ENCODE results near the gene WHRN.
A peak's percentile ranks its signal among the peaks of the same experiment; 100 is the strongest.

WHRN gene

GRCh38 chr9:114395768-114396167 lies 109.5 kb downstream of the WHRN start:
- no peak for DNase-seq
- intact Hi-C loops (cut with DNase I) = no loop called here

GRCh38 chr9:114395334-114395617 lies 110.0 kb downstream of the WHRN start:
- intact Hi-C loops (cut with DNase I) = no loop called here
- DNase-seq = no peak

- intact Hi-C loops (cut with DNase I) = no loop called here
- DNase-seq = peak in 9 of 42 donors; percentile 24 to 62 (median 37)
Observed at GRCh38 chr9:114394523-114395333, 110.5 kb downstream of the WHRN start.

GRCh38 chr9:114392749-114393112 lies 112.5 kb downstream of the WHRN start:
- intact Hi-C loops (cut with DNase I) = no loop called here
- no peak for DNase-seq

- intact Hi-C loops (cut with DNase I) = no loop called here
- DNase-seq = no peak
Observed at GRCh38 chr9:114390952-114391351, 114.3 kb downstream of the WHRN start.

- intact Hi-C loops (cut with DNase I) = no loop called here
- no peak for DNase-seq
Observed at GRCh38 chr9:114389612-114390368, 115.5 kb downstream of the WHRN start.

GRCh38 chr9:114388764-114389375 lies 116.4 kb downstream of the WHRN start:
- intact Hi-C loops (cut with DNase I) = no loop called here
- DNase-seq = no peak

GRCh38 chr9:114388357-114388682 lies 117.0 kb downstream of the WHRN start:
- no peak for DNase-seq
- intact Hi-C loops (cut with DNase I) = no loop called here

- intact Hi-C loops (cut with DNase I) = no loop called here
- DNase-seq = peak; percentile 65 to 92 (median 82)
Observed at GRCh38 chr9:114387680-114388356, 117.5 kb downstream of the WHRN start, which contains the start of gene AKNA. TSS of gene AKNA (minus strand) at chr9:114387982. CDS start at chr9:114381333, 6,649 bp downstream.

- peak in 37 of 42 donors; percentile 33 to 78 (median 64) for DNase-seq
- intact Hi-C loops (cut with DNase I) = no loop called here
Observed at GRCh38 chr9:114386886-114387679, 118.2 kb downstream of the WHRN start.

- intact Hi-C loops (cut with DNase I) = no loop called here
Observed at GRCh38 chr9:114386361-114386885, 118.8 kb downstream of the WHRN start.

GRCh38 chr9:114385397-114386181 lies 119.7 kb downstream of the WHRN start:
- intact Hi-C loops (cut with DNase I) = no loop called here

More at GRCh38 chr9:114386361-114386885, 118.8 kb downstream of the WHRN start:
- peak in 3 of 42 donors; percentile 16 to 52 (median 40) for DNase-seq

GRCh38 chr9:114384836-114385396 lies 120.4 kb downstream of the WHRN start:
- intact Hi-C loops (cut with DNase I) = no loop called here
- no peak for DNase-seq

More at GRCh38 chr9:114385397-114386181, 119.7 kb downstream of the WHRN start:
- DNase-seq = peak; percentile 58 to 95 (median 81)

- intact Hi-C loops (cut with DNase I) = no loop called here
- no peak for DNase-seq
Observed at GRCh38 chr9:114384341-114384740, 120.9 kb downstream of the WHRN start.

GRCh38 chr9:114383521-114384231 lies 121.6 kb downstream of the WHRN start:
- peak in 16 of 42 donors; percentile 24 to 69 (median 50) for DNase-seq
- intact Hi-C loops (cut with DNase I) = no loop called here

GRCh38 chr9:114382699-114383520 lies 122.4 kb downstream of the WHRN start:
- intact Hi-C loops (cut with DNase I) = no loop called here
- DNase-seq = peak in 32 of 42 donors; percentile 41 to 81 (median 60)

All from head of caudate nucleus (tissue), 42 donors.